Lower leg skin (tissue), 3 donors: Measurements from ENCODE around the gene SPARC.

Source experiments
- POLR2A ChIP-seq, 2 donors: fragments of 450-650 bp; IDR thresholded peaks; one replicate each; pipeline ENCODE4 v1.6.1; 2016 to 2017; ENCODE audit warnings: antibody characterized with exemption in 2 of 2, mild to moderate bottlenecking in 1 of 2, moderate library complexity in 1 of 2
- TF ChIP-seq, protein P1 (sequence below), 3 donors: fragments of 450-650 bp; IDR thresholded peaks; one replicate each; pipeline ENCODE4 v1.5.1; 2016; ENCODE audit warnings: antibody characterized with exemption in 3 of 3, mild to moderate bottlenecking in 3 of 3, moderate library complexity in 2 of 3

DNA sequence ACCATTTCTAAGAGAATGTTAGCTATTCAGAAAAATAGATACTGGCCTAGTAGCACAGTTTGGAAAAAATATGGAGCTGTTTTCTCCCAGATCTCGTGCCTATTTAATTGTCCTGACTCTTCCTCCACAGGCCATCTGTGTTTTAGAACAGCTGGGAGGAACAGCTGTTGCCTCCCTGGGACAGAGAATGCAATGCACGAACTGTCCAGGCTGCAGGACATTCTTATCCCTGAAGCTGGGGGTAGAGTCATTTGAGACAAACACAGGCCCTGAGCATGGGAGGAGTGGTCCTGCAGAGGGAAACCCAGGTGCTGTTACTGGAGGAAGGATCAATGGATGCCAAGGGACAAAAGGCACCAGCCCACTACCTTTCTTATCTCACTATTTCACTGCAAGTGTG lies 20.9 kb upstream of the SPARC start:
- TF ChIP-seq, protein P1, sequence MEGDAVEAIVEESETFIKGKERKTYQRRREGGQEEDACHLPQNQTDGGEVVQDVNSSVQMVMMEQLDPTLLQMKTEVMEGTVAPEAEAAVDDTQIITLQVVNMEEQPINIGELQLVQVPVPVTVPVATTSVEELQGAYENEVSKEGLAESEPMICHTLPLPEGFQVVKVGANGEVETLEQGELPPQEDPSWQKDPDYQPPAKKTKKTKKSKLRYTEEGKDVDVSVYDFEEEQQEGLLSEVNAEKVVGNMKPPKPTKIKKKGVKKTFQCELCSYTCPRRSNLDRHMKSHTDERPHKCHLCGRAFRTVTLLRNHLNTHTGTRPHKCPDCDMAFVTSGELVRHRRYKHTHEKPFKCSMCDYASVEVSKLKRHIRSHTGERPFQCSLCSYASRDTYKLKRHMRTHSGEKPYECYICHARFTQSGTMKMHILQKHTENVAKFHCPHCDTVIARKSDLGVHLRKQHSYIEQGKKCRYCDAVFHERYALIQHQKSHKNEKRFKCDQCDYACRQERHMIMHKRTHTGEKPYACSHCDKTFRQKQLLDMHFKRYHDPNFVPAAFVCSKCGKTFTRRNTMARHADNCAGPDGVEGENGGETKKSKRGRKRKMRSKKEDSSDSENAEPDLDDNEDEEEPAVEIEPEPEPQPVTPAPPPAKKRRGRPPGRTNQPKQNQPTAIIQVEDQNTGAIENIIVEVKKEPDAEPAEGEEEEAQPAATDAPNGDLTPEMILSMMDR (IDR thresholded peaks at IDR 0.05): no peak
- no peak for TF ChIP-seq POLR2A (IDR thresholded peaks at IDR 0.05)
